Ectodermal cell (in vitro differentiated cells): Measurements from ENCODE around the gene ASPSCR1.
A peak's percentile ranks its signal among the peaks of the same experiment; 100 is the strongest.

Experiments used
- H3K27ac ChIP-seq: 2 replicates; pipeline ENCODE4 v1.7.0; 2013; ENCODE audit warnings: mild to moderate bottlenecking, low read depth, low read length; ENCODE audit not compliant: insufficient read depth, poor library complexity, severe bottlenecking
- H3K27me3 ChIP-seq: 2 replicates; pipeline ENCODE4 v1.7.0; 2013; ENCODE audit warnings: mild to moderate bottlenecking, low read length; ENCODE audit not compliant: insufficient read depth, control insufficient read depth, poor library complexity, severe bottlenecking
- H3K36me3 ChIP-seq: one replicate; pipeline ENCODE4 v1.7.0; 2013; ENCODE audit warnings: low read length; ENCODE audit not compliant: control insufficient read depth, insufficient read depth
- H3K4me1 ChIP-seq: one replicate; pipeline ENCODE4 v1.7.0; 2013; ENCODE audit warnings: low read length; ENCODE audit not compliant: control insufficient read depth, insufficient read depth
- H3K4me3 ChIP-seq: 2 replicates; pipeline ENCODE4 v1.7.0; 2013; ENCODE audit warnings: low read depth, low read length, control low read depth; ENCODE audit not compliant: insufficient read depth
- H3K9me3 ChIP-seq: 2 replicates; pipeline ENCODE4 v1.7.0; 2013; ENCODE audit warnings: mild to moderate bottlenecking, low read length, moderate library complexity; ENCODE audit not compliant: control insufficient read depth
- WGBS, 2 experiments: methylation state at CpG; one replicate each; pipeline ENCODE4 v1.1.7; 2013; ENCODE audit warnings: missing lambda C conversion rate in 2 of 2; 5-methylcytosine and 5-hydroxymethylcytosine counted together

ASPSCR1 gene

DNA sequence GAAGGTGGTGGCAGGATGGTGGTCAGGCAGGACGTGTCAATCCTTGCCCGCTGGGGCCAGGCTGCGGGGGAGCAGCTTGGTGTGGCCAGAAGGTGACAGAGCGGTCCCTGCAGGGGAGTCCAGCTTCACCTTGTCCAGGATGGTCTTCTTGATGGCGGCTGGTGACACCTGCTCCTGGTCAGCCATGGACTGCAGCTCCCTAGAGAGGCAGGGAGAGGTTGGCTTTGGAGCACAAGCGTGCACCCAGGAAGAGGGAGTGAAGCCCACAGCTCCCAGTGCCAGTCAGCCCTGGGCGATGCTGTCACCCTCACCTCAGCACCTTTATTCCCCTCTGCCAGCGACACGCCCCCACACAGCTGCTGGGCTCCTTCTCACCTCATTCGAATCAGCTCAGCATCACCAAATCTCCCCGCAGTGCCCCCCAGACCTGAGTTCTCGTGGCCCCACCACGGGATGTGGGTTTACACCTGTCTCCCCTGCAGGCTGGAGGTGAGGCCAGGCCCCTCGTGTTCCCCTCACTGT is 44.2 kb upstream of the ASPSCR1 start:
- peaks cover 4% of the 10 kb centered on the region for H3K36me3 ChIP-seq
- peaks cover 6% of the 10 kb centered on the region for H3K4me1 ChIP-seq
- no peaks in the 10 kb centered on the region for H3K9me3 ChIP-seq
- H3K27ac ChIP-seq, result no peak overlapping the region
- 93 to 95% methylated on average over 14 of the region's 14 CpGs for WGBS, 2 experiments
- H3K27me3 ChIP-seq, result peaks cover 18% of the 10 kb centered on the region
- H3K4me3 ChIP-seq, result no peak overlapping the region

DNA sequence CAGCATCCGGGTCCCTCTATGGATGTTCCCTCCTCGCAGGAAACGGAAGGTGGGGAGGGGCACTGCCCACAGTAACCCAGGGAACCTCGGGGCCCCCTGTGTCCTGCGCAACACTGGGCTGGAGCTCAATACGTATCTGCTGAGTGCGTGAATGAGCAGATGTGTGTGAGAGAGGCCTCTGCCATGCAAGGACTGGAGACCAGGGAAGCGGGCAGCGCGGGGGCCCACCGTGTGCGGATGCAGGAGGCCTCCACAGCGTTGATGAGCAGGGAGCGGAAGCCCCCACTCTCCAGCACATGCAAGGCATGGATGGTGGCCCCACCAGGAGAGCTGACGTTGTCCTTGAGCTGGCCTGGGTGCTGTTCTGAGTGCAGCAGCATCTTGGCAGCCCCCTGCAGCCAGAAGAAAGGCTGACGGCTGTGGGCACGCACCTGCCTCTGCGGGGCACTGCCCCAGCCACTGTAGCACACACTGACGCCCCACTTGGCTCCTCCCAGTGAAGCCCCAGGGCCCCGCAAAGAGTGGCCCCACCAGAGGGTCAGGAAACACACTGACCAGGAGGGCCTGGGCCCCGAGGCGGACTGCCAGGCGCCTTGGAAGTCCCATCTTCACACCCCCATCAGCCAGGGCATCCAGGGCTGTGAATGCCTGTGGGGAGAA is 43.2 kb upstream of the ASPSCR1 start:
- Histone ChIP-seq H3K4me3 (no peak overlapping the region), H3K27me3 (peaks cover 9% of the 10 kb centered on the region), H3K9me3 (no peaks in the 10 kb centered on the region), H3K27ac (no peak overlapping the region), H3K4me1 (no peaks in the 10 kb centered on the region), H3K36me3 (peaks cover 4% of the 10 kb centered on the region)
- 95% methylated on average over 23 of the region's 23 CpGs for WGBS, 2 experiments

DNA sequence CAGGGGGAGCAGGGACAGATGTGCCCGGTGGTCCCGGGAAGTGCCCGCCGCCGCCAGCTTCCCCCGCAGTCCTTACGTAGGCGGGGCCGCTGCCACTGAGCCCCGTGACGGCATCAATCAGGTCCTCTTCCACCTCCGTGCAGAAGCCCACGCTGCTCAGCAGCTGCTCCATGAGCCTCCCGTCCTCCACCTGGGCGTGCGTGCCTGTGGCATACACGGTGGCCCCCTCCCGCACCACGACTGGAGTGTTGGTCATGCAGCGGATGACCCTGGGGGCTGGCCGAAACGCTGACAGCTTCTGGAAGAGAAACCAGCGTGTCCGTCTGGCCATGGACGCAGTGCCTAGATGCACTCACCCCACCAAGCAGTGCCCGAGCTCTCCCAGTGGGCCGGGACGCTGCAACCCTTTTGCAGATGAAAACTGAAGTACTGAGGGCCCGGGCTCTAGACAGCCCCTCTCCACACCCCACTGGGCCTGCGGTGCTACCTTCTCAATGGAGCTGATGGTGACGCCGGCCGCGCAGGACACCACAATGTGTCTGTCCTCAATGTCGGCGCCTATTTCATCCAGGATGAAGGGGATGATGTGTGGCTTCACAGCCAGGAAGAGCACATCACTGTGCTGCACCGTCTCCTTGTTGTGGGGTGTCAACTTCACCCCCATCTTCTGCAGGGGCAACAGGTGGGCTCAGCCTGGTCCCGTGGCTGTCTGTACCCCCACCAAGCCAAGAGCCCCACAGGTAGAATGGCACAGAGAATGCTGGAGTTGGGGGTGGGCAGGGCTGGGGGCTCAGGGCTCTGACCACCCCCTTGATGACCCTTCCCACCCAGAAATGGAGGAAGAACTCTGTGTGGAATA is 42.4 kb upstream of the ASPSCR1 start:
- 95 to 97% methylated on average over 38 of the region's 38 CpGs for WGBS, 2 experiments
- Histone ChIP-seq H3K27ac (no peak overlapping the region), H3K4me1 (no peaks in the 10 kb centered on the region), H3K4me3 (no peak overlapping the region), H3K36me3 (peaks cover 4% of the 10 kb centered on the region), H3K9me3 (no peaks in the 10 kb centered on the region), H3K27me3 (peaks cover 5% of the 10 kb centered on the region)

DNA sequence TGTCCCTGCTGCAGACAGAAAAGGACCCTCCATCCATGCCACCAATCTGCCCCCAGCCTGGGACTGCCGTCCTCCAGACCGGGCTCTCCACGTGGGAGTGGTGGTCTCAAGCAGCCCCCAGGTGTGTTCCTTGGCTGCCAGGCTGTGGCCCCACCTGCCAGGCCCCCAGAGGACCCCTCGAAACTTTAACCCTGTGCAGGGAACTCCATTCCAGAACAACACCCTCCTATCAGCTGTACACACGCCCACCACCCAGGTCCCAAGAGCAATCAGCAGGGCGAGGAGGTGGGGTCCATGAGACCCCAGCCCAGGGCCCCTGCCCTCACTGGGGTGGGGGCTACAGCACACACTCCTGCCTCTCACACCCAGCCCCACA is 41.7 kb upstream of the ASPSCR1 start:
- no peaks in the 10 kb centered on the region for H3K9me3 ChIP-seq
- no peak overlapping the region for H3K27ac ChIP-seq
- H3K36me3 ChIP-seq, result peaks cover 4% of the 10 kb centered on the region
- WGBS, 2 experiments, result 91 to 94% methylated on average over 6 of the region's 6 CpGs
- H3K4me1 ChIP-seq, result no peaks in the 10 kb centered on the region
- peaks cover 5% of the 10 kb centered on the region for H3K27me3 ChIP-seq
- peak overlapping the region; percentile 15 for H3K4me3 ChIP-seq

DNA sequence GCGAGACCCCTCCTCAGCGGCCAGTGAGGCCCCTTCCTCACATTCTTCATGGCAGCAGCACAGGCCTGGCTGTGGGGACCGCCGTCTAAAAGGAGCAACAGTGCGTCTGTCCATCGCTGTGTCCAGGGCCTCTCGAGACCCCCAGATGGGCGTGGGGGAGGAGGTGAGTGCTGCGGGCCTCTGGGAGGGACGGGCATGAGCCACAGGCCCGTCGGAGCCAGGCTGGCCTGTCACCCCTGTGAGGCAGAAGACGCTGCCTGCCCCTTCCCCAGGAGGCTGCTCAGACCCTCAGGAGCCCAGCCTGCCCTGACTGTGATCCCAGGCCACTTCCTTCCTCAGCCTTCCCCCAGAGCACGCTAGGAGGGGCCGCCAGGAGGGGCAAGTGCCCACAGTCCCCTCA is 38.2 kb upstream of the ASPSCR1 start:
- Histone ChIP-seq H3K36me3 (peaks cover 4% of the 10 kb centered on the region), H3K9me3 (no peaks in the 10 kb centered on the region), H3K4me1 (peaks cover 11% of the 10 kb centered on the region), H3K27ac (no peak overlapping the region), H3K27me3 (peaks cover 5% of the 10 kb centered on the region), H3K4me3 (no peak overlapping the region)
- 82 to 83% methylated on average over 15 of the region's 15 CpGs for WGBS, 2 experiments

DNA sequence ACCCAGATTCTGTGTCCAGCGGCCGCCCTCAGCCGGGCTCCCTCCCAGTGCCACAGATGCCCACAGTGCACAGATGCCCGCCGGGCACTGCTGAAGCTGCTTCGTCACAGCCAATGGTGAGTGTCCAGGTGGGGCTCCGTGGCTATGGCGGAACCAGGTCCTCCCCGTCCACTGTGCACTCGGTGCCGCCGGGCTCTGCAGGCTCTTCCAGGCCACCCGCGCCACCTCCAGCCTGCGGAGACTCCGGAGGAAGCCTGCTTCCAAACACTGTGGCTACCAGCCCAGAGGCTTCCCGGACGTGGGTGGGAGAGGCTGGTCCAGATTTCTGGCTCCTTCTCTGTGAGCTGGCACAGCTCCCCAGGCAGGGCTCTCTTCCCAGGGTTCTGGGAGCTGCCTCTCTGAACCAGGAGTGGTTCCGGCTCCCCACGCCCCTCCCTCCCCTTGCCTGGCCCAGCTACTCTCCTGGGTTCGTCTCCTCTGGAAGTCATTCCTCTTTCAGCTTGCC is 37.5 kb upstream of the ASPSCR1 start:
- Histone ChIP-seq H3K4me3 (no peak overlapping the region), H3K27ac (no peak overlapping the region), H3K36me3 (no peaks in the 10 kb centered on the region), H3K27me3 (peaks cover 5% of the 10 kb centered on the region), H3K9me3 (no peaks in the 10 kb centered on the region), H3K4me1 (peaks cover 16% of the 10 kb centered on the region)
- 92 to 94% methylated on average over 21 of the region's 21 CpGs for WGBS, 2 experiments

DNA sequence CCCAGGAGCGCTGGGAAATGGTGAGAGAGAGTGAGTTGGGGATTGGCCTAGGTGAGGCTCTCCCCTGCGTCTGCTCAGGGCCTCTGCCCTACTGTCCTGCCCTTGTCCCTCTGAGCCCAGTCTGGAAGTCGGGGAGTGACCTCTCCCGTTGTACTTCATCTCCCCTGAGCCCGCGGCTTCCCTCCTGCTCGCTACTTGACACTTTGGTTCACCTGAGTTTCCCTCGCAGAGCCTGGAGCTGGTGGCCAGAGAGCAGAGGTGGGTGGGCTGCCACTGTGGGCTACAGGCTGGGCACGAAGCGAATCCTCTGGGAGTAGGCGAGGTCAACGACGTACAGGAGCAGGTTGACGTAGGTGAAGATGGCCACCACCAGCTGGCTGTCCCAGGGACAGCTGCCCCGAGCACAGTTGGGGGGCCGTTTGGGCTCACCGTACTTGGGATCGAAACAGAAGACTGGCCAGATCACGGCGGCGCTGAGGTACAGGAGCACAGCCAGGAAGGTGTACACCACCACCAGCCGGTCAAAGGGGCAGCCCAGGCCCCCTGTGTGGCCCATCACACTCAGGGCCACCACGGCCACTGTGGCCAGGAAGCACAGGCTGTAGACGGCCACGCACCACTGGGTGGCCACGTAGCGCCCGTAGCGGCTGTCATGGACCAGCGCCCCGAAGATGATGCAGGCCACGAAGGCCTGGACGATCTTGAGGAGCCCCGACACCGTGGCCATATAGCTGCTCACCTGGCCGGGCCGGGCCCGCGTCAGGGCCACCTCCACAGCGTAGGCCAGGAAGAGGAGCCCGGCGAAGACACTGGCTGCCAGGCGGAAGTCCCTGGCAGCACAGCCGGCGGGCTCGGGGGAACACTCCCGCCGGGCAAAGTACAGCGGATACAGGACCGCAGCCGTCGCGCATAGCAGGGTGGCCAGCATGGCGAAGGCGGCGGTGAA is 36.6 kb upstream of the ASPSCR1 start:
- H3K27ac ChIP-seq, result no peak overlapping the region
- H3K4me1 ChIP-seq, result peaks cover 16% of the 10 kb centered on the region
- WGBS, 2 experiments, result 94 to 95% methylated on average over 56 of the region's 56 CpGs
- H3K27me3 ChIP-seq, result peaks cover 5% of the 10 kb centered on the region
- no peaks in the 10 kb centered on the region for H3K36me3 ChIP-seq
- H3K9me3 ChIP-seq, result no peaks in the 10 kb centered on the region
- no peak overlapping the region for H3K4me3 ChIP-seq

DNA sequence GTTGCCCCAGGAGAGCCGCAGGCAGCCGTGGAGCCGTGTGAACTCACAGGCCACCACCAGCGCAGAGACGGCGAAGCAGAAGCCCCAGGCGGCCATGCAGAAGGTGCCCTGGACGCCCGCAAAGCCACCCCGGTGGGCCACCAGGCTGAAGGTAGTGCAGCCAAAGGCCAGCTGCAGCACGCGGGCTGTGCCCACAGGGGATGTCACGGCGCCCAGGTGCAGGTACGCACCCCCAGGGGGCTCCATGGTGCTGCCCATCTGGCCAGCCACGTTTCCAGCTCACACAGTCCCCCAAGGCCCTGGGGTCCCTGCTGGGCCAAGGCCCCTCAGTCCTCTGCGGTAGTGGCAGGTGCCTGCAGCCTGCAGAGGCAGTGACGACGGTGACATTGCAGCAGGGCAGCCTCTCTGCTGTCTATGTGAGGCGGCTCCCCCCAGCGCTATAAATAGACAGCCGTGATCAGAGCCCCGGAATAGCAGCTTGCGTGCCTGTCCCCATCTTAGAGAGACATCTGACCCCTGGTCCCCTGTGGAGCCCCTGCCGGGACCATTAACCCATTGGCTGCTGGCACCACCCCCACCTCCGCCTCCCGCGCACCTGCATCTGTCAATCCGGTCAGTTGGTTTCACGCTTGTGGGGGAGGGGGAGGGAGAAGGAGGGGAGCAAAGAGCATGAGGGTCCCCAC is 35.8 kb upstream of the ASPSCR1 start:
- H3K9me3 ChIP-seq, result no peaks in the 10 kb centered on the region
- WGBS, 2 experiments, result 47 to 48% methylated on average over 30 of the region's 30 CpGs
- H3K27ac ChIP-seq, result no peak overlapping the region
- H3K4me1 ChIP-seq, result peaks cover 16% of the 10 kb centered on the region
- H3K27me3 ChIP-seq, result peaks cover 5% of the 10 kb centered on the region
- H3K36me3 ChIP-seq, result no peaks in the 10 kb centered on the region
- no peak overlapping the region for H3K4me3 ChIP-seq

DNA sequence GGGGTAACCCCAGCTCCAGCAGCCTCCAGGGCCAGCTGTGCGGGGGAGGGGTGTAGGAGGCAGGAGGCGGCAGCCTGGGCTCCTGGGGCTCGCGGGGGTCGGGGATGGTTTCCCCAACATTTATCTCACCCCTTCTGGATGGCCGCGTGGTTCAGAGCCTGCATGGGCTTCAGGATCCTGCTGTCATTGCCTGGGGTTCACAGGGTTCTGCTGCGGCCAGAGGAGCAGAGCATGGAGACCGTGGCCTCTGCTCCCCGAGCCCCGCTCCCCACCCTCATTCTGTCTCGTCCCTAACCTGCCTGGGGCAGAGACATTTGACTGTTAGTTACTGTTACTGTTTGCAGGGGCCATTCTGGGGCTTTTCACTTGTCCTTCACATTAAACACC is 35.3 kb upstream of the ASPSCR1 start:
- peaks cover 16% of the 10 kb centered on the region for H3K4me1 ChIP-seq
- no peaks in the 10 kb centered on the region for H3K9me3 ChIP-seq
- WGBS, 2 experiments, result 52 to 57% methylated on average over 11 of the region's 12 CpGs
- peaks cover 5% of the 10 kb centered on the region for H3K27me3 ChIP-seq
- no peak overlapping the region for H3K4me3 ChIP-seq
- H3K36me3 ChIP-seq, result no peaks in the 10 kb centered on the region
- no peak overlapping the region for H3K27ac ChIP-seq
